ENCODE data around the gene CTNND2. TPM values are rescaled to one million over a fixed set of nuclear protein-coding genes. Genes with fewer than 3 reads are reported as not detected.

The CTNND2 gene
- total and polyA plus RNA-seq, 10 of the 15 experiments (the other 5 are each of a cell fraction or from before 2014, with no cell fraction given), result 0.02 to 0.16 (median 0.04) TPM; not detected in 7

DNA sequence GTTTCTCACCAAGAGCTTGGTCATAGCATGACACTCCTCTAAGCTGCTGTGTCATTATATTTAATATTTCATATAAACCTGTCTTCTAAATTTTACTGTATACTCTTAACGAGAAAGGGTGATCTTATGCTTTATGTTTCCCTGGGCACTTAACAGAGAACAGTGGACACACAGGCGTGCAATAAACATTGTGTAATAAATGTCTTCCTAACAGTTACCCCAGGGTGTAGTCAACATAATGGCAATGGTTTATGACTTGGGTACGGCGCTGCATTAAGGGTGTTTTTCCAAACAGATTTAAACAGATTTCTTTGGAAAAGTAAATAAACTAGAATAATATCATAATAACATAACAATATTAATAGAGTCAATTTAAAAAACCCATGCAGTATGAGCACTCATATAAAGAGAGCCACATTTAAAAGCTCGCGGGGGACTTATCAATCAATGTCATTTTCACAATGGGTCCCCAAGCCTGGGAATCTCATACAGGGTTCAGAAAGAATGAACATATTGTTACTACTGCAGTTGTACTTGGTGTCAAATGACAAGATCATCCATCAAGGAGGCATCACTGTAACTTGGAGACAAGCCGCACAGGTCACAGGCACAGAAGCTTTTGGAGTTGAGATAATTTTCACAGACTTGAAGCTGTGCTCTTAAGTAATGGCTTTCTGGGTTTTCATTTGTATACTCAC lies 376.4 kb downstream of the CTNND2 start:
- WGBS (ENCODE audit: insufficient coverage, insufficient replicate concordance, low lambda C conversion rate, missing lambda C conversion rate), result 62% methylated on average over 7 of the region's 7 CpGs
- in situ Hi-C loops (cut with MboI) (no loop called here), intact Hi-C loops (cut with micrococcal nuclease; ENCODE audit: unreplicated experiment) (no loop called here)
- H3K4me3 ChIP-seq, result no peak overlapping the region
- no TSS peak for BruUV-seq (replicated peaks)
- ChIA-PET CTCF (no interaction called here), SMC1A (ENCODE audit: uncharacterized antibody, unreplicated experiment) (no interaction called here), RAD21 (ENCODE audit: unreplicated experiment) (no interaction called here), POLR2A (no interaction called here)
- H3K9me3 ChIP-seq (replicated peaks; ENCODE audit: control insufficient read depth, insufficient read depth, low read length), result no peaks in the 10 kb centered on the region
- H3K79me2 ChIP-seq (ENCODE audit: control insufficient read depth, insufficient read depth, low read length), result no peaks in the 10 kb centered on the region
- no peak for FAIRE-seq
- H3K36me3 ChIP-seq (ENCODE audit: control insufficient read depth in 2 of 2, insufficient read depth in 2 of 2, low read length in 1 of 2), result no peaks in the 10 kb centered on the region
- TF ChIP-seq, protein P1, sequence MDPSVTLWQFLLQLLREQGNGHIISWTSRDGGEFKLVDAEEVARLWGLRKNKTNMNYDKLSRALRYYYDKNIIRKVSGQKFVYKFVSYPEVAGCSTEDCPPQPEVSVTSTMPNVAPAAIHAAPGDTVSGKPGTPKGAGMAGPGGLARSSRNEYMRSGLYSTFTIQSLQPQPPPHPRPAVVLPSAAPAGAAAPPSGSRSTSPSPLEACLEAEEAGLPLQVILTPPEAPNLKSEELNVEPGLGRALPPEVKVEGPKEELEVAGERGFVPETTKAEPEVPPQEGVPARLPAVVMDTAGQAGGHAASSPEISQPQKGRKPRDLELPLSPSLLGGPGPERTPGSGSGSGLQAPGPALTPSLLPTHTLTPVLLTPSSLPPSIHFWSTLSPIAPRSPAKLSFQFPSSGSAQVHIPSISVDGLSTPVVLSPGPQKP (IDR thresholded peaks at IDR 0.05; ENCODE audit: low read depth, low read length), result no peak
- TF ChIP-seq TCF3 (IDR thresholded peaks at IDR 0.05; ENCODE audit: borderline replicate concordance, insufficient read depth, low read depth, low read length), result no peak
- TF ChIP-seq, protein P2, sequence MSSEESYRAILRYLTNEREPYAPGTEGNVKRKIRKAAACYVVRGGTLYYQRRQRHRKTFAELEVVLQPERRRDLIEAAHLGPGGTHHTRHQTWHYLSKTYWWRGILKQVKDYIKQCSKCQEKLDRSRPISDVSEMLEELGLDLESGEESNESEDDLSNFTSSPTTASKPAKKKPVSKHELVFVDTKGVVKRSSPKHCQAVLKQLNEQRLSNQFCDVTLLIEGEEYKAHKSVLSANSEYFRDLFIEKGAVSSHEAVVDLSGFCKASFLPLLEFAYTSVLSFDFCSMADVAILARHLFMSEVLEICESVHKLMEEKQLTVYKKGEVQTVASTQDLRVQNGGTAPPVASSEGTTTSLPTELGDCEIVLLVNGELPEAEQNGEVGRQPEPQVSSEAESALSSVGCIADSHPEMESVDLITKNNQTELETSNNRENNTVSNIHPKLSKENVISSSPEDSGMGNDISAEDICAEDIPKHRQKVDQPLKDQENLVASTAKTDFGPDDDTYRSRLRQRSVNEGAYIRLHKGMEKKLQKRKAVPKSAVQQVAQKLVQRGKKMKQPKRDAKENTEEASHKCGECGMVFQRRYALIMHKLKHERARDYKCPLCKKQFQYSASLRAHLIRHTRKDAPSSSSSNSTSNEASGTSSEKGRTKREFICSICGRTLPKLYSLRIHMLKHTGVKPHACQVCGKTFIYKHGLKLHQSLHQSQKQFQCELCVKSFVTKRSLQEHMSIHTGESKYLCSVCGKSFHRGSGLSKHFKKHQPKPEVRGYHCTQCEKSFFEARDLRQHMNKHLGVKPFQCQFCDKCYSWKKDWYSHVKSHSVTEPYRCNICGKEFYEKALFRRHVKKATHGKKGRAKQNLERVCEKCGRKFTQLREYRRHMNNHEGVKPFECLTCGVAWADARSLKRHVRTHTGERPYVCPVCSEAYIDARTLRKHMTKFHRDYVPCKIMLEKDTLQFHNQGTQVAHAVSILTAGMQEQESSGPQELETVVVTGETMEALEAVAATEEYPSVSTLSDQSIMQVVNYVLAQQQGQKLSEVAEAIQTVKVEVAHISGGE (CRISPR knock-in tag; IDR thresholded peaks at IDR 0.05), result no peak
- TF ChIP-seq CEBPB (IDR thresholded peaks at IDR 0.05; ENCODE audit: borderline replicate concordance in 1 of 2, low read depth in 2 of 2, low read length in 2 of 2), result no peak
- TF ChIP-seq CBX3 (IDR thresholded peaks at IDR 0.05; ENCODE audit: borderline replicate concordance, low read depth), result no peak
- no peak for TF ChIP-seq SMAD1 (IDR thresholded peaks at IDR 0.05; ENCODE audit: low read depth, partially characterized antibody)
- no peak for TF ChIP-seq RELA (IDR thresholded peaks at IDR 0.05; ENCODE audit: borderline replicate concordance, partially characterized antibody)
- TF ChIP-seq MTA3 (IDR thresholded peaks at IDR 0.05; ENCODE audit: borderline replicate concordance, low read length), result no peak
- ATAC-seq, result no peak
- H2AFZ ChIP-seq (ENCODE audit: control insufficient read depth, low read depth, low read length), result no peak overlapping the region
- H3K9ac ChIP-seq (ENCODE audit: control insufficient read depth, insufficient read depth, low read length), result no peak overlapping the region
- DNase-seq (ENCODE audit: low read depth, low spot score), result no peak
- no peaks in the 10 kb centered on the region for H3K27me3 ChIP-seq (replicated peaks in 1 of 2; ENCODE audit: control insufficient read depth in 2 of 2, insufficient read depth in 2 of 2, low read length in 1 of 2)
- no peaks in the 10 kb centered on the region for H4K20me1 ChIP-seq (ENCODE audit: control insufficient read depth, insufficient read depth)
- no peak overlapping the region for H3K27ac ChIP-seq (ENCODE audit: control insufficient read depth, insufficient read depth)
- no peak overlapping the region for H3K4me2 ChIP-seq (ENCODE audit: control insufficient read depth, insufficient read depth)
- no peaks in the 10 kb centered on the region for H3K4me1 ChIP-seq (ENCODE audit: control insufficient read depth, insufficient read depth, low read length)

Measured in GM12878 (cell line).